GM19328 (cell line): Measurements from ENCODE around the gene ENDOU.

Experiments
- ATAC-seq: cut with Tn5 transposase; IDR thresholded peaks from one replicate; pipeline ENCODE4 v1.9.1; 2021; ENCODE audit warnings: mild to moderate bottlenecking, moderate library complexity; ENCODE audit not compliant: unreplicated experiment

The ENDOU gene

GRCh38 chr12:47725091-47725772 lies at the start of gene ENDOU:
ENDOU (minus strand) TSS chr12:47725490; CDS start chr12:47725413, 77 bp downstream.
- no peak for ATAC-seq

- no peak for ATAC-seq
Measured at GRCh38 chr12:47774663-47775062, 49.4 kb upstream of the ENDOU start.

- no peak for ATAC-seq
Measured at GRCh38 chr12:47773858-47774580, 48.7 kb upstream of the ENDOU start.

- ATAC-seq = peak; percentile 84
Measured at GRCh38 chr12:47773062-47773857, 48.0 kb upstream of the ENDOU start, which contains the start of gene SLC48A1. SLC48A1 (plus strand) TSS chr12:47773238; CDS start chr12:47773305, 67 bp downstream.

- no peak for ATAC-seq
Measured at GRCh38 chr12:47772738-47773061, 47.4 kb upstream of the ENDOU start.

GRCh38 chr12:47772094-47772660 lies 46.9 kb upstream of the ENDOU start:
- no peak for ATAC-seq

- ATAC-seq = no peak
Measured at GRCh38 chr12:47771304-47771703, 46.0 kb upstream of the ENDOU start.

GRCh38 chr12:47770086-47770726 lies 44.9 kb upstream of the ENDOU start:
- ATAC-seq = no peak

- ATAC-seq = no peak
Measured at GRCh38 chr12:47769234-47770085, 44.2 kb upstream of the ENDOU start.

- no peak for ATAC-seq
Measured at GRCh38 chr12:47768323-47768811, 43.1 kb upstream of the ENDOU start.

GRCh38 chr12:47767216-47767724 lies 42.0 kb upstream of the ENDOU start:
- no peak for ATAC-seq

GRCh38 chr12:47766502-47767215 lies 41.4 kb upstream of the ENDOU start:
- ATAC-seq = no peak

GRCh38 chr12:47763481-47764346 lies 38.4 kb upstream of the ENDOU start:
- ATAC-seq = no peak

GRCh38 chr12:47762850-47763465 lies 37.7 kb upstream of the ENDOU start:
- no peak for ATAC-seq

- no peak for ATAC-seq
Measured at GRCh38 chr12:47758834-47759690, 33.8 kb upstream of the ENDOU start, which contains the start of gene RAPGEF3. RAPGEF3 (minus strand) TSS chr12:47758880; CDS start chr12:47758556, 324 bp downstream.

GRCh38 chr12:47758584-47758833 lies 33.2 kb upstream of the ENDOU start:
- ATAC-seq = no peak
